K562 (cell line): Measurements from ENCODE around the gene CIB1. TPM values are rescaled to one million over a fixed set of nuclear protein-coding genes. Genes with fewer than 3 reads are reported as not detected.

Source experiments
- ATAC-seq: fragments of 200-7000 bp; cut with Tn5 transposase; 3 replicates; pipeline ENCODE4 v1.9.1; 2020; ENCODE audit warnings: moderate library complexity
- BruUV-seq: library from RNA; stranded (reverse); fragments of 400-500 nt; replicated peaks from 2 replicates; lab custom pipeline; 2021; lab: Mats Ljungman, UMichigan
- CTCF ChIA-PET: fragments of 300-600 bp; formaldehyde crosslinking; extraction: SDS; loops from one replicate; lab custom pipeline; 2021; ENCODE audit warnings: low intra/inter-chr PET ratio; lab: Yijun Ruan, JAX
- POLR2A ChIA-PET: fragments of 300-600, 350-650 bp; sonication (Branson Sonifier 250); formaldehyde crosslinking; extraction: SDS; loops from one replicate; lab custom pipeline; 2021; ENCODE audit warnings: antibody characterized with exemption, inconsistent platforms; lab: Yijun Ruan, JAX
- DNase-seq, 4 experiments: peaks; one replicate each; pipeline versions ENCODE4 v3.0.0 to v3.0.0-alpha.2; 2011 to 2018; ENCODE audit warnings: low spot score in 3 of 4, mixed read lengths in 3 of 4; ENCODE audit errors: extremely low read depth in 1 of 4
- FAIRE-seq: peaks from 2 replicates; lab custom pipeline; 2011; peaks lifted over from hg19 to GRCh38; lab: Jason Lieb, UNC
- H2AFZ ChIP-seq: 2 replicates; pipeline ENCODE4 v1.6.0; 2011; ENCODE audit warnings: low read depth, low read length, control low read depth, inconsistent platforms
- H3K27ac ChIP-seq: fragments of 200-600 bp; 3 replicates; pipeline ENCODE4 v1.8.0; 2011; ENCODE audit warnings: low read depth, mild to moderate bottlenecking, control low read depth, inconsistent platforms, low read length, moderate library complexity, mixed read lengths; ENCODE audit errors: extremely low read depth
- H3K27me3 ChIP-seq, 2 experiments: fragments of 300-600 bp in 1 of 2; 2 replicates in 1 of 2; 3 replicates in 1 of 2; pipeline versions ENCODE4 v1.6.0 to v1.8.0; 2011; ENCODE audit warnings: inconsistent platforms in 2 of 2, low read length in 2 of 2, mild to moderate bottlenecking in 1 of 2, mixed read lengths in 1 of 2, moderate library complexity in 1 of 2; ENCODE audit not compliant: control insufficient read depth in 2 of 2, insufficient read depth in 2 of 2
- H3K36me3 ChIP-seq: fragments of 300-600 bp; 3 replicates; pipeline ENCODE4 v1.8.0; 2011; ENCODE audit warnings: mild to moderate bottlenecking, low read length, inconsistent platforms; ENCODE audit not compliant: control insufficient read depth, insufficient read depth
- H3K4me1 ChIP-seq, 2 experiments: fragments of 200-600 bp in 1 of 2; replicated peaks in 1 of 2; 2 replicates in 1 of 2; 3 replicates in 1 of 2; pipeline versions ENCODE4 v1.5.1 to v1.8.0; 2011; ENCODE audit warnings: inconsistent platforms in 2 of 2, low read length in 2 of 2, mild to moderate bottlenecking in 1 of 2, mixed read lengths in 1 of 2, moderate library complexity in 1 of 2; ENCODE audit not compliant: control insufficient read depth in 2 of 2, insufficient read depth in 2 of 2
- H3K4me2 ChIP-seq: 2 replicates; pipeline ENCODE4 v1.6.1; 2011; ENCODE audit warnings: low read length, control low read depth, inconsistent platforms, mixed read lengths; ENCODE audit not compliant: insufficient read depth
- H3K4me3 ChIP-seq: fragments of 200-600 bp; sonication (generic), shearing (Covaris generic); 2 replicates; pipeline ENCODE4 v1.5.1; 2016; ENCODE audit warnings: control low read depth, inconsistent platforms
- H3K79me2 ChIP-seq: fragments of 200-600 bp; 3 replicates; pipeline ENCODE4 v1.8.0; 2011; ENCODE audit warnings: low read length, inconsistent platforms; ENCODE audit not compliant: control insufficient read depth, insufficient read depth
- H3K9ac ChIP-seq, 2 experiments: 2 replicates each; pipeline versions ENCODE4 v1.6.0 to v1.6.1; 2011; ENCODE audit warnings: low read depth in 2 of 2, low read length in 2 of 2, control low read depth in 1 of 2, inconsistent platforms in 1 of 2, mild to moderate bottlenecking in 1 of 2, mixed read lengths in 1 of 2; ENCODE audit not compliant: insufficient read depth in 1 of 2
- H3K9me1 ChIP-seq: one replicate; pipeline ENCODE4 v1.6.0; 2011; ENCODE audit warnings: inconsistent platforms, mild to moderate bottlenecking, low read length, moderate library complexity; ENCODE audit not compliant: control insufficient read depth, insufficient read depth
- H3K9me3 ChIP-seq: replicated peaks from 2 replicates; pipeline ENCODE4 v1.5.1; 2011; ENCODE audit warnings: low read depth, low read length, inconsistent platforms; ENCODE audit not compliant: control insufficient read depth, insufficient read depth
- H4K20me1 ChIP-seq: replicated peaks from 2 replicates; pipeline ENCODE4 v1.6.1; 2011; ENCODE audit warnings: low read length, inconsistent platforms, mixed read lengths; ENCODE audit not compliant: control insufficient read depth, insufficient read depth
- GABPB1 ChIP-seq: sonication (generic); formaldehyde crosslinking; IDR thresholded peaks from 2 replicates; pipeline ENCODE4 v1.8.0; 2022; ENCODE audit warnings: mild to moderate bottlenecking, missing genetic modification reagents
- MAZ ChIP-seq, 2 experiments: fragments of 450-650 bp in 1 of 2; sonication (generic) in 1 of 2; formaldehyde crosslinking; IDR thresholded peaks in 1 of 2; conservative IDR thresholded peaks in 1 of 2; 2 replicates each; pipeline versions ENCODE4 v1.4.0 to v1.5.0; 2020; ENCODE audit warnings: mild to moderate bottlenecking in 1 of 2, missing genetic modification reagents in 1 of 2
- WGBS: fragments of 100-300 bp; shearing (Covaris generic); methylation state at CpG from one replicate; pipeline ENCODE4 v1.1.6; 2016; ENCODE audit warnings: low coverage, mixed read lengths; ENCODE audit not compliant: insufficient coverage; ENCODE audit errors: missing lambda C conversion rate; 5-methylcytosine and 5-hydroxymethylcytosine counted together
- in situ Hi-C: fragments of 300-500 bp; cut with MboI; formaldehyde crosslinking; loops from 4 replicates; pipeline ENCODE4 v1.15.0; 2018; ENCODE audit warnings: inconsistent platforms, mixed read lengths
- intact Hi-C: fragments of 100-400 bp; cut with micrococcal nuclease; formaldehyde crosslinking; loops from 2 replicates; pipeline ENCODE4 v1.14.2; 2022
- polyA plus RNA-seq, 8 experiments: library from polyadenylated mRNA; depleted of rRNA in 4 of 8; stranded (reverse) in 5 of 8; unstranded in 3 of 8; fragments of >200 nt; fragmentation: Nextera tagmentation in 2 of 8; fragmentation: Illumina TruSeq in 1 of 8; extraction: Ambion mirVana in 2 of 8; extraction: Trizol in 1 of 8; gene quantifications; 2 replicates each; pipeline versions ENCODE4 v1.2.1 to v1.2.3, GENCODE V29; 2011 to 2014; ENCODE audit warnings: inconsistent platforms in 1 of 8, missing spikeins in 1 of 8
- total RNA-seq, 7 experiments: library from RNA; depleted of rRNA in 6 of 7; stranded (reverse); fragments of >200 nt in 6 of 7; fragmentation: Illumina TruSeq in 2 of 7; extraction: Trizol in 2 of 7; gene quantifications; 2 replicates each; pipeline versions ENCODE4 v1.2.1 to v1.2.3, GENCODE V29; 2011 to 2021; ENCODE audit warnings: low replicate concordance in 1 of 7

Gene CIB1
- total and polyA plus RNA-seq, 9 of the 15 experiments (the other 6 are each of a cell fraction or from before 2014, with no cell fraction given): 14.9 to 136 (median 64.5) TPM

DNA sequence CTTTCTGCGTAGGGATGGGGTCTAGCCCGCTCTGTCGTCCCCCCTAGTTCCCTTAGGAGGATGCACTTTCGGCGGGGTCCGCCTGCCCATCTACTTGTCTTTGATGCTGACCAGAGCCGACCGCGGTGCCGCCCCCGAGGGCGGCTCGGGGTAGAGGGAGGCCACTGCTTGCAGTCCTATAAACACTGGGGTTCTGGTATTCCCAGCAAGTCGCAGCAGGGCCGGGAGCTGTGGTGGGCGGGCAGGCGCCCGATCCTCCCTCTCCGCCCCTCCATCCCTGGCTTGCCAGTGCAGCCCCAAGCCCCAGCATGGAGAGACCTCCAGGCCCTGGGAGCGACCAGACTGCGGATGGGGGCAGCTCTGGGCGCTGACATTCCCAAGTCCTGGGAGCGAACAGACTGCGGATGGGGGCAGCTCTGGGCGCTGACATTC is 31.8 kb downstream of the CIB1 start:
- Histone ChIP-seq H3K79me2 (peaks cover 75% of the 10 kb centered on the region), H3K4me2 (peak overlapping the region; percentile 79), H3K27me3 (no peaks in the 10 kb centered on the region), H3K4me1 (peaks cover 26 to 33% of the 10 kb centered on the region in 2 experiments; a peak in 4 of 5 replicates), H3K9me1 (no peaks in the 10 kb centered on the region), H3K27ac (peak overlapping the region; percentile 63; the same call in 1 of the 3 replicates), H3K4me3 (peak overlapping the region; percentile 83), H3K36me3 (peaks cover 44% of the 10 kb centered on the region; the same call in 2 of the 3 replicates), H3K9ac (peak overlapping the region; percentile 64 to 93), H3K9me3 (no peaks in the 10 kb centered on the region)
- no TSS peak for BruUV-seq
- DNase-seq (peak in 2 of 4 experiments; percentile 37 to 45), ATAC-seq (no peak; the same call in 1 of the 3 replicates)
- 36% methylated on average over 22 of the region's 25 CpGs for WGBS
- intact Hi-C loops: loop anchor here (2.0 kb wide), 1 partner anchor 17 kb away; no protein-coding TSS in a partner anchor
- CTCF ChIA-PET: interaction anchor here (0.7 kb wide), 1 partner anchor 58 kb away, joined by 3 read pairs; no protein-coding TSS in a partner anchor
- TF ChIP-seq MAZ (CRISPR knock-in tag; conservative IDR thresholded peaks at IDR 0.05 in 1 of 2, IDR thresholded peaks at IDR 0.05 in 1 of 2): no peak
- TF ChIP-seq GABPB1: 0 out of 2 replicates have a peak, but pooled peaks have one; percentile 17
- TF ChIP-seq, all 486 proteins: peak for 1
- no peak overlapping the region for H2AFZ ChIP-seq
- 0 out of 2 replicates have a peak, but pooled peaks cover 12% of the 10 kb centered on the region for H4K20me1 ChIP-seq
- in situ Hi-C loops: no loop called here
- FAIRE-seq: no peak
- POLR2A ChIA-PET: interaction anchor here (0.7 to 4.2 kb wide), 8 partner anchors 12 to 308 kb away, joined by 3 to 24 read pairs (median 4); partner anchors contain the start of genes AP3S2, CIB1, GDPGP1 and NGRN
